ES-I3 (cell line): ENCODE results near the gene TLE6.
"Not testable (repeated sequence)": the region's sequence is repeated elsewhere in the genome, so short reads cannot be mapped to it uniquely, and the experiment has no call there.

Experiments used
- H3K36me3 ChIP-seq: 2 replicates; pipeline ENCODE4 v1.6.1; 2013; ENCODE audit warnings: mild to moderate bottlenecking, low read length, control low read depth, moderate library complexity; ENCODE audit not compliant: insufficient read depth
- H3K4me1 ChIP-seq: 2 replicates; pipeline ENCODE4 v1.6.1; 2013; ENCODE audit warnings: mild to moderate bottlenecking, control low read depth, low read length; ENCODE audit not compliant: insufficient read depth
- H3K9ac ChIP-seq: 2 replicates; pipeline ENCODE4 v1.6.1; 2013; ENCODE audit warnings: low read depth, mild to moderate bottlenecking, low read length, moderate library complexity
- H3K9me3 ChIP-seq: 2 replicates; pipeline ENCODE4 v1.6.1; 2013; ENCODE audit warnings: mild to moderate bottlenecking, low read length, moderate library complexity; ENCODE audit not compliant: control insufficient read depth, insufficient read depth

The TLE6 gene

GRCh38 chr19:3035542-3036118, 58.3 kb downstream of the TLE6 start:
- H3K9me3 ChIP-seq: no peaks in the 10 kb centered on the region
- H3K9ac ChIP-seq: peak overlapping the region; percentile 70
- no peaks in the 10 kb centered on the region; the same call in 1 of the 2 replicates for H3K4me1 ChIP-seq
- no peaks in the 10 kb centered on the region for H3K36me3 ChIP-seq

GRCh38 chr19:3036119-3036976, 59.0 kb downstream of the TLE6 start:
- H3K9me3 ChIP-seq: no peaks in the 10 kb centered on the region
- no peaks in the 10 kb centered on the region; the same call in 1 of the 2 replicates for H3K4me1 ChIP-seq
- peak overlapping the region; percentile 70 for H3K9ac ChIP-seq
- H3K36me3 ChIP-seq: no peaks in the 10 kb centered on the region

GRCh38 chr19:3036977-3037544, 59.7 kb downstream of the TLE6 start:
- not testable (repeated sequence) for H3K4me1 ChIP-seq, H3K36me3 ChIP-seq, H3K9me3 ChIP-seq
- H3K9ac ChIP-seq: peak overlapping the region; percentile 70; the same call in 1 of the 2 replicates

- Histone ChIP-seq H3K36me3 (no peaks in the 10 kb centered on the region), H3K4me1 (no peaks in the 10 kb centered on the region; the same call in 1 of the 2 replicates), H3K9ac (no peak overlapping the region), H3K9me3 (no peaks in the 10 kb centered on the region)
Measured at GRCh38 chr19:3038214-3038613, 60.9 kb downstream of the TLE6 start.

- no peaks in the 10 kb centered on the region for H3K36me3 ChIP-seq
- H3K9me3 ChIP-seq: no peaks in the 10 kb centered on the region
- no peaks in the 10 kb centered on the region; the same call in 1 of the 2 replicates for H3K4me1 ChIP-seq
- H3K9ac ChIP-seq: no peak overlapping the region
Measured at GRCh38 chr19:3039125-3039524, 61.8 kb downstream of the TLE6 start.

- no peak overlapping the region for H3K9ac ChIP-seq
- no peaks in the 10 kb centered on the region for H3K36me3 ChIP-seq
- no peaks in the 10 kb centered on the region for H3K9me3 ChIP-seq
- no peaks in the 10 kb centered on the region; the same call in 1 of the 2 replicates for H3K4me1 ChIP-seq
Measured at GRCh38 chr19:3039641-3040077, 62.3 kb downstream of the TLE6 start.

GRCh38 chr19:3041327-3041726, 64.0 kb downstream of the TLE6 start:
- Histone ChIP-seq H3K36me3 (no peaks in the 10 kb centered on the region), H3K4me1 (peaks cover 5% of the 10 kb centered on the region; the same call in 1 of the 2 replicates), H3K9ac (peak overlapping the region; percentile 62; the same call in 1 of the 2 replicates), H3K9me3 (no peaks in the 10 kb centered on the region)

- Histone ChIP-seq H3K9ac (peak overlapping the region; percentile 62), H3K9me3 (no peaks in the 10 kb centered on the region), H3K36me3 (no peaks in the 10 kb centered on the region), H3K4me1 (peaks cover 5% of the 10 kb centered on the region; the same call in 1 of the 2 replicates)
Measured at GRCh38 chr19:3041761-3042620, 64.6 kb downstream of the TLE6 start.

GRCh38 chr19:3042621-3043267, 65.4 kb downstream of the TLE6 start:
- H3K36me3 ChIP-seq: no peaks in the 10 kb centered on the region

More at GRCh38 chr19:3042621-3043267, 65.4 kb downstream of the TLE6 start:
- peaks cover 5% of the 10 kb centered on the region; the same call in 1 of the 2 replicates for H3K4me1 ChIP-seq
- no peaks in the 10 kb centered on the region for H3K9me3 ChIP-seq
- peak overlapping the region; percentile 35; the same call in 1 of the 2 replicates for H3K9ac ChIP-seq
